Spinal cord (tissue), 10 donors: Measurements from ENCODE around the gene ALDOA. TPM values are rescaled to one million over a fixed set of nuclear protein-coding genes. Genes with fewer than 3 reads are reported as not detected.
"Not testable (repeated sequence)": the region's sequence is repeated elsewhere in the genome, so short reads cannot be mapped to it uniquely, and the experiment has no call there.

ENCODE experiments used
- DNase-seq, 6 donors: peaks; one replicate each; pipeline versions ENCODE4 v3.0.0 to v3.0.0-alpha.2; 2013 to 2015; ENCODE audit warnings: low spot score in 6 of 6, low read depth in 4 of 6
- H3K27ac ChIP-seq: one replicate; pipeline ENCODE4 v1.5.1; 2013; ENCODE audit warnings: low read depth, low read length, control low read depth
- H3K27me3 ChIP-seq: one replicate; pipeline ENCODE4 v1.6.1; 2013; ENCODE audit warnings: low read length; ENCODE audit not compliant: control insufficient read depth, insufficient read depth
- H3K36me3 ChIP-seq: one replicate; pipeline ENCODE4 v1.6.1; 2013; ENCODE audit warnings: low read length; ENCODE audit not compliant: control insufficient read depth, insufficient read depth
- H3K4me1 ChIP-seq: one replicate; pipeline ENCODE4 v1.6.1; 2013; ENCODE audit warnings: low read length; ENCODE audit not compliant: control insufficient read depth, insufficient read depth
- H3K4me3 ChIP-seq: one replicate; pipeline ENCODE4 v1.5.1; 2013; ENCODE audit warnings: low read depth, low read length, control low read depth
- H3K9me3 ChIP-seq: one replicate; pipeline ENCODE4 v1.6.1; 2013; ENCODE audit warnings: low read length; ENCODE audit not compliant: control insufficient read depth, insufficient read depth
- WGBS: methylation state at CpG from one replicate; pipeline ENCODE4 v1.1.5; 2013; ENCODE audit warnings: missing lambda C conversion rate; ENCODE audit not compliant: insufficient coverage; 5-methylcytosine and 5-hydroxymethylcytosine counted together
- long read RNA-seq, 4 donors: transcript quantifications; one replicate each; lab custom pipeline, GENCODE V29; 2026
- polyA plus RNA-seq, 2 donors: library from polyadenylated mRNA; unstranded; fragments of 120-200 nt; gene quantifications; one replicate each; pipeline ENCODE4 v1.2.1, GENCODE V29; 2013; ENCODE audit not compliant: insufficient read length in 2 of 2
- total RNA-seq, 2 donors: library from RNA; depleted of rRNA in 1 of 2; stranded (reverse); fragments of 120-200 nt in 1 of 2; fragments of >200 nt in 1 of 2; gene quantifications; one replicate each; pipeline versions ENCODE4 v1.2.3 to v1.2.4, GENCODE V29; 2013 to 2014
- donor health status: healthy.

Gene ALDOA
- total RNA-seq = 100 to 1,000 TPM; 264 to 594 TPM
- polyA plus RNA-seq = 100 to 1,000 TPM; 832 to 849 TPM
- long read RNA-seq, donor 1, transcript ALDOA-209 (9 exons, 1,579 nt) = major isoform, 236 of 348 reads
- long read RNA-seq, donor 1, transcript ALDOA-206 (9 exons, 1,550 nt) = minor isoform, 33 of 348 reads
- long read RNA-seq, donor 1, partial matches to known transcripts = 72 of 348 reads
- long read RNA-seq, donor 1, other reads (novel, unspliced or antisense) = 0 of 348 reads
- long read RNA-seq, donor 2, transcript ALDOA-219 (8 exons, 1,499 nt) = minor isoform, 7 of 141 reads
- long read RNA-seq, donor 2, transcript ALDOA-209 (9 exons, 1,579 nt) = major isoform, 109 of 141 reads
- long read RNA-seq, donor 2, transcript ALDOA-206 (9 exons, 1,550 nt) = minor isoform, 7 of 141 reads
- long read RNA-seq, donor 2, partial matches to known transcripts = 14 of 141 reads
- long read RNA-seq, donor 2, other reads (novel, unspliced or antisense) = 0 of 141 reads
- long read RNA-seq, donor 3, transcript ALDOA-219 (8 exons, 1,499 nt) = minor isoform, 5 of 230 reads
- long read RNA-seq, donor 3, transcript ALDOA-209 (9 exons, 1,579 nt) = major isoform, 145 of 230 reads
- long read RNA-seq, donor 3, transcript ALDOA-206 (9 exons, 1,550 nt) = minor isoform, 12 of 230 reads
- long read RNA-seq, donor 3, partial matches to known transcripts = 65 of 230 reads
- long read RNA-seq, donor 3, other reads (novel, unspliced or antisense) = 0 of 230 reads
- long read RNA-seq, donor 4, transcript ALDOA-206 (9 exons, 1,550 nt) = minor isoform, 13 of 96 reads
- long read RNA-seq, donor 4, transcript ALDOA-209 (9 exons, 1,579 nt) = major isoform, 76 of 96 reads
- long read RNA-seq, donor 4, partial matches to known transcripts = 0 of 96 reads
- long read RNA-seq, donor 4, other reads (novel, unspliced or antisense) = 0 of 96 reads

- no peaks in the 10 kb centered on the region for H3K27me3 ChIP-seq
- peaks cover 60% of the 10 kb centered on the region for H3K4me1 ChIP-seq
- WGBS = under 1% methylated on average over 92 of the region's 99 CpGs
These were observed at the start of gene ALDOA for GRCh38 chr16:30065102-30065942. ALDOA (plus strand) TSS chr16:30065760; CDS start chr16:30066898, 1,138 bp downstream.

GRCh38 chr16:30016555-30017276 lies 48.8 kb upstream of the ALDOA start:
- 100% methylated on average over 3 of the region's 8 CpGs for WGBS
- Histone ChIP-seq H3K27ac (no peak overlapping the region), H3K4me3 (no peak overlapping the region), H3K36me3 (no peaks in the 10 kb centered on the region), H3K27me3 (peaks cover 4% of the 10 kb centered on the region), H3K4me1 (peaks cover 18% of the 10 kb centered on the region), H3K9me3 (no peaks in the 10 kb centered on the region)
- DNase-seq = no peak

More at GRCh38 chr16:30065102-30065942, at the start of gene ALDOA:
- H3K36me3 ChIP-seq = peaks cover 47% of the 10 kb centered on the region
- no peaks in the 10 kb centered on the region for H3K9me3 ChIP-seq
- peak within 1 kb of the TSS; percentile 98 for H3K27ac ChIP-seq
- peak; percentile 90 to 99 (median 96) for DNase-seq
- peak within 1 kb of the TSS; percentile 98 for H3K4me3 ChIP-seq

GRCh38 chr16:30017277-30017656 lies 48.3 kb upstream of the ALDOA start:
- 100% methylated on average over 1 of the region's 2 CpGs for WGBS

GRCh38 chr16:30017937-30018336 lies 47.6 kb upstream of the ALDOA start:
- H3K4me1 ChIP-seq = peaks cover 15% of the 10 kb centered on the region
- H3K36me3 ChIP-seq, H3K27ac ChIP-seq, H3K9me3 ChIP-seq, H3K27me3 ChIP-seq, H3K4me3 ChIP-seq, DNase-seq: not testable (repeated sequence)
- WGBS = no CpG with 5 or more reads among the region's 4 CpGs

More at GRCh38 chr16:30017277-30017656, 48.3 kb upstream of the ALDOA start:
- Histone ChIP-seq H3K27me3 (no peaks in the 10 kb centered on the region), H3K9me3 (no peaks in the 10 kb centered on the region), H3K27ac (no peak overlapping the region), H3K4me3 (no peak overlapping the region), H3K36me3 (no peaks in the 10 kb centered on the region), H3K4me1 (peaks cover 16% of the 10 kb centered on the region)
- DNase-seq = no peak

- peaks cover under 1% of the 10 kb centered on the region for H3K36me3 ChIP-seq
- H3K27ac ChIP-seq = no peak overlapping the region
- H3K4me1 ChIP-seq = peaks cover 15% of the 10 kb centered on the region
- 79% methylated on average over 3 of the region's 4 CpGs for WGBS
- H3K27me3 ChIP-seq = no peaks in the 10 kb centered on the region
- no peak overlapping the region for H3K4me3 ChIP-seq
- no peak for DNase-seq
- H3K9me3 ChIP-seq = no peaks in the 10 kb centered on the region
These were observed 46.8 kb upstream of the ALDOA start for GRCh38 chr16:30018731-30019158.

GRCh38 chr16:30022887-30023286 lies 42.7 kb upstream of the ALDOA start, which contains the start of gene C16orf92:
C16orf92 (plus strand) TSS chr16:30023198; CDS start chr16:30023341, 143 bp downstream.
- Histone ChIP-seq H3K27ac (no peak within 1 kb of the TSS), H3K27me3 (no peaks in the 10 kb centered on the region), H3K4me3 (no peak within 1 kb of the TSS), H3K36me3 (peaks cover 39% of the 10 kb centered on the region), H3K4me1 (peaks cover 26% of the 10 kb centered on the region), H3K9me3 (no peaks in the 10 kb centered on the region)
- no peak for DNase-seq
- WGBS = 88% methylated on average over 2 of the region's 6 CpGs

- H3K4me1 ChIP-seq = peaks cover 33% of the 10 kb centered on the region
- no peak overlapping the region for H3K4me3 ChIP-seq
- H3K27ac ChIP-seq = no peak overlapping the region
- WGBS = 83% methylated on average over 10 of the region's 11 CpGs
- H3K27me3 ChIP-seq = no peaks in the 10 kb centered on the region
- no peak for DNase-seq
- H3K9me3 ChIP-seq = no peaks in the 10 kb centered on the region
- H3K36me3 ChIP-seq = peaks cover 45% of the 10 kb centered on the region
These were observed 42.0 kb upstream of the ALDOA start for GRCh38 chr16:30023586-30023985.

- 82% methylated on average over 3 of the region's 16 CpGs for WGBS
- no peaks in the 10 kb centered on the region for H3K27me3 ChIP-seq
- peaks cover 47% of the 10 kb centered on the region for H3K36me3 ChIP-seq
- DNase-seq = no peak
- peaks cover 42% of the 10 kb centered on the region for H3K4me1 ChIP-seq
- H3K27ac ChIP-seq = no peak overlapping the region
- H3K4me3 ChIP-seq = no peak overlapping the region
- H3K9me3 ChIP-seq = no peaks in the 10 kb centered on the region
These were observed 41.1 kb upstream of the ALDOA start for GRCh38 chr16:30024451-30024850.
